NCI-H460 (cell line): ENCODE results near the gene SIM2. TPM values are rescaled to one million over a fixed set of nuclear protein-coding genes. Genes with fewer than 3 reads are reported as not detected.

Source experiments
- DNase-seq: peaks from one replicate; pipeline ENCODE4 v3.0.0-alpha.2; 2016; ENCODE audit warnings: low read depth; ENCODE audit errors: extremely low read depth
- total RNA-seq: library from RNA; depleted of rRNA; stranded (reverse); fragments of >200 nt; shearing (Covaris generic); gene quantifications from 2 replicates; pipeline ENCODE4 v1.2.3, GENCODE V29; 2014

The SIM2 gene
- total RNA-seq, 1 experiment from 2014 or later = 5.7 TPM

- no peak for DNase-seq
These were observed 13.8 kb upstream of the SIM2 start for GRCh38 chr21:36684957-36685714.

GRCh38 chr21:36686955-36687354, 12.0 kb upstream of the SIM2 start:
- DNase-seq = no peak

- DNase-seq = no peak
These were observed 10.6 kb upstream of the SIM2 start for GRCh38 chr21:36688324-36688723.

GRCh38 chr21:36689324-36689723, 9.6 kb upstream of the SIM2 start:
- no peak for DNase-seq

- DNase-seq = no peak
These were observed 8.0 kb upstream of the SIM2 start for GRCh38 chr21:36690628-36691554.

- DNase-seq = no peak
These were observed 7.3 kb upstream of the SIM2 start for GRCh38 chr21:36691555-36692041.

- DNase-seq = no peak
These were observed 6.6 kb upstream of the SIM2 start for GRCh38 chr21:36692114-36692834.

GRCh38 chr21:36692835-36693488, 6.0 kb upstream of the SIM2 start:
- DNase-seq = no peak

GRCh38 chr21:36693489-36694030, 5.4 kb upstream of the SIM2 start:
- no peak for DNase-seq

GRCh38 chr21:36694031-36694515, 4.8 kb upstream of the SIM2 start:
- no peak for DNase-seq

- DNase-seq = no peak
These were observed 4.2 kb upstream of the SIM2 start for GRCh38 chr21:36694593-36695282.

GRCh38 chr21:36695283-36695634, 3.7 kb upstream of the SIM2 start:
- DNase-seq = no peak

- DNase-seq = no peak
These were observed 3.1 kb upstream of the SIM2 start for GRCh38 chr21:36695671-36696389.

- DNase-seq = no peak
These were observed 2.4 kb upstream of the SIM2 start for GRCh38 chr21:36696390-36697059.

GRCh38 chr21:36697060-36697850, 1.7 kb upstream of the SIM2 start:
- DNase-seq = no peak

GRCh38 chr21:36697851-36698384, 997 bp upstream of the SIM2 start:
- no peak for DNase-seq

- peak; percentile 18 for DNase-seq
These were observed 432 bp upstream of the SIM2 start for GRCh38 chr21:36698385-36698980.
